ENCODE measurements around the gene SH3BGRL3. TPM values are rescaled to one million over a fixed set of nuclear protein-coding genes. Genes with fewer than 3 reads are reported as not detected.
A peak's percentile ranks its signal among the peaks of the same experiment; 100 is the strongest.
"Not testable (repeated sequence)": the region's sequence is repeated elsewhere in the genome, so short reads cannot be mapped to it uniquely, and the experiment has no call there.

SH3BGRL3 gene
- total RNA-seq, 1 donor from 2014 or later = 4.2 TPM

DNA sequence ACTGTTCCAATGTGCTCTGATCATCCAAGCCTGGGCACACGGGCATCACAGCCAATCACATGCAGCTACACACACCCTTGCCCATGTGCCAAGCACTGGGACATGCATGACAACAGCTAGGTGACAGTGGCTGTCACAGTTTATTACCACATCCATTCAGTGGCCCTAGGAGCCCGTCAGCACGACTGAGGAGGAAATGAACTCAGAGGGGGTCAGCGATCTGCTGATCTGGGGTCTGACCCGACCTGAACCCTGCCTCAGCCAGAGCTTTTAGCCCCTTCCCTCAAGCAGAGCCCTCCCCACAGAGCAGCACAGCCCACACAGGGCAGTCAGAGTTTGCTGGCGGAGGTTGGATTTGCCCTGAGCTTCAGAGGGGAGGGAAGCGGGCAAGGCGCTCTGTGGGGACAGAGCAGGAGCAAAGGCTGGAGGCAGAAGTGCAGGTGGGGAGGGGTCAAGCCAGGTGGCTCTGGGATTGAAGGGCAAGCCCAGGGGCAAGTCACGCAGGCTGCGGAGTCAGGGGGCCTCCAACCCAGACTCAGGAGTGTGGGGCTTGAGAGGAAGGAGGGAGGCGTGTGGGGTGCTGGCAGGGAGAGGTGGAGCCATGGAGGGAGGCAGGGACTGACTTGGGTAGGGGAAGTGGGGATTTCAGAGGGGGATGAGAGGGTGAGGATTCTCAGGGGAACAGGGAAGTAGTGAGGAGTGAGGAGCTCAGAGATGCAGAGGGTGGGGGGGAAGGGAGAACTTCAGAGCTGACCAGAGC is 10.4 kb downstream of the SH3BGRL3 start:
- Histone ChIP-seq H3K27ac (ENCODE audit: low read depth, low read length) (peak overlapping the region; percentile 45), H3K36me3 (ENCODE audit: control insufficient read depth in 3 of 3, insufficient read depth in 3 of 3, low read length in 3 of 3) (no peaks in the 10 kb centered on the region), H3K4me1 (ENCODE audit: control insufficient read depth in 3 of 3, insufficient read depth in 3 of 3, low read length in 3 of 3) (peaks cover 41 to 66% (median 45%) of the 10 kb centered on the region in 3 donors), H3K4me3 (ENCODE audit: low read length in 3 of 3) (no peak overlapping the region), H3K9ac (ENCODE audit: low read depth in 1 of 3, low read length in 3 of 3) (peak overlapping the region in 2 of 3 donors; percentile 3 to 45), H3K27me3 (ENCODE audit: control insufficient read depth in 3 of 3, insufficient read depth in 3 of 3, low read length in 3 of 3) (no peaks in the 10 kb centered on the region), H3K9me3 (ENCODE audit: control insufficient read depth in 3 of 3, low read length in 3 of 3) (no peaks in the 10 kb centered on the region)

DNA sequence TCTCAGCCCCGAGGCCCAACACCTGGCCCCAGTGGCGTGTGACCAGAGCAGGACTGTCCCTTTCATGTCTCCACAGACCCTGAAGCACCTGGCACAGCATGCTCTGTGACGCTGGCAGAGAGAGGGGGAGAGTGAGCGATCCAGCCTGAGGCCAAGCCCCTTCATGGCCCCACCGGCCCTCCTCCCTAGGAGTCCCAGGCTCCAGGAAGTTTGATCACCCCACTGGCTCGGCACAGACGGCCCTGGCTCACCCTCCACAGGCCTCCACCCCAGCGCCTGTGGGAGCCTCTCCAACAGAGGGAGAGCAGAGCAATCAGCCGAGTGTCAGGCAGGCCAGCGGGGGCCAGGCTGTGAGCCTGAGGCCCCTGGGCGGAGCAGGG is 11.0 kb downstream of the SH3BGRL3 start:
- H3K27ac ChIP-seq (ENCODE audit: low read depth, low read length) = peak overlapping the region; percentile 45
- no peaks in the 10 kb centered on the region for H3K9me3 ChIP-seq (ENCODE audit: control insufficient read depth in 3 of 3, low read length in 3 of 3)
- H3K9ac ChIP-seq (ENCODE audit: low read depth in 1 of 3, low read length in 3 of 3) = peak overlapping the region in 2 of 3 donors; percentile 3 to 25

DNA sequence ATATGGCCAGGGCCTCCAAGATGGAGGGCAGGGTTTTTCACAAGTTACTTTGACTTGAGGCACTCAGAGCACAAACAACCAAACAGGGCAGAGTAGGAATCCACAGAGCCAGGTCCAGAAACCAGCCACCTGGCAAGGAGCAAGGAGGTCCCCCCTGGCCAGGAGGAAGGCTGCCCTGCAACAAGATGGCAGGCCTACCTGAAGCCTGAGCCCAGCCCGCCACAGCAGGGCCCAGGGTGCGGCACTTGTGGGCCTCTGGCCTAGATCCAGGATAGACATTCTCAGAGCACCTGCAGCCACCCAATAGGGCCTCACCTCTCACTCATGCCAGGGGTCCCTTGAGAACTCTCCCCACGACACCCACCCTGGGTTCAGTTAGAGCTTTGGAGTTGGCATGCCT is 11.5 kb downstream of the SH3BGRL3 start:
- no peak overlapping the region for H3K9ac ChIP-seq (ENCODE audit: low read depth in 1 of 3, low read length in 3 of 3)
- H3K4me1 ChIP-seq (ENCODE audit: control insufficient read depth in 3 of 3, insufficient read depth in 3 of 3, low read length in 3 of 3) = peaks cover 30 to 55% (median 34%) of the 10 kb centered on the region in 3 donors
- no peaks in the 10 kb centered on the region for H3K9me3 ChIP-seq (ENCODE audit: control insufficient read depth in 3 of 3, low read length in 3 of 3)
- H3K27ac ChIP-seq (ENCODE audit: low read depth, low read length) = no peak overlapping the region
- no peaks in the 10 kb centered on the region for H3K27me3 ChIP-seq (ENCODE audit: control insufficient read depth in 3 of 3, insufficient read depth in 3 of 3, low read length in 3 of 3)
- H3K4me3 ChIP-seq (ENCODE audit: low read length in 3 of 3) = no peak overlapping the region
- no peaks in the 10 kb centered on the region for H3K36me3 ChIP-seq (ENCODE audit: control insufficient read depth in 3 of 3, insufficient read depth in 3 of 3, low read length in 3 of 3)

More for the DNA sequence above, 11.0 kb downstream of the SH3BGRL3 start:
- H3K27me3 ChIP-seq (ENCODE audit: control insufficient read depth in 3 of 3, insufficient read depth in 3 of 3, low read length in 3 of 3) = no peaks in the 10 kb centered on the region
- H3K4me3 ChIP-seq (ENCODE audit: low read length in 3 of 3) = no peak overlapping the region
- peaks cover 35 to 60% (median 39%) of the 10 kb centered on the region in 3 donors for H3K4me1 ChIP-seq (ENCODE audit: control insufficient read depth in 3 of 3, insufficient read depth in 3 of 3, low read length in 3 of 3)
- H3K36me3 ChIP-seq (ENCODE audit: control insufficient read depth in 3 of 3, insufficient read depth in 3 of 3, low read length in 3 of 3) = no peaks in the 10 kb centered on the region

DNA sequence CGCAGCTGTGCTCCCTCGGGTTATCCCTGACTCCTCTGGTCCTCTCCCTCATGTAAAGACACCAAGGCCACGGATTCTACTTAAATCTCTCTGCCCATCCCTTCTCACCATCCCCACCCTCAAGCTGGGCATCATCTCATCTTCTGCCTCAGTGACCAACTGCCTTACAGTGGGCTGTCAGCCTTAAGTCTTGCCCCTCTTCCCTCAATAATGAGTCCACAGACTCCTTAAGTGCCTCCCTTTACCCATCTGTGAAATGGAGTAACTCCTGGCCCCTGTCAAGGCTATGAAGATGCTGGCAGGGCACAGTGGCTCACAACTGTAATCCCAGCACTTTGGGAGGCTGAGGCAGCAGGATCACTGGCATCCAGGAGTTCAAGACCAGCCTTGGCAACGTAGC is 12.1 kb downstream of the SH3BGRL3 start:
- Histone ChIP-seq H3K36me3 (ENCODE audit: control insufficient read depth in 3 of 3, insufficient read depth in 3 of 3, low read length in 3 of 3) (no peaks in the 10 kb centered on the region), H3K4me1 (ENCODE audit: control insufficient read depth in 3 of 3, insufficient read depth in 3 of 3, low read length in 3 of 3) (peaks cover 27 to 51% (median 31%) of the 10 kb centered on the region in 3 donors), H3K9ac (ENCODE audit: low read depth in 1 of 3, low read length in 3 of 3) (no peak overlapping the region), H3K4me3 (ENCODE audit: low read length in 3 of 3) (no peak overlapping the region), H3K9me3 (ENCODE audit: control insufficient read depth in 3 of 3, low read length in 3 of 3) (no peaks in the 10 kb centered on the region), H3K27me3 (ENCODE audit: control insufficient read depth in 3 of 3, insufficient read depth in 3 of 3, low read length in 3 of 3) (no peaks in the 10 kb centered on the region), H3K27ac (ENCODE audit: low read depth, low read length) (no peak overlapping the region)

DNA sequence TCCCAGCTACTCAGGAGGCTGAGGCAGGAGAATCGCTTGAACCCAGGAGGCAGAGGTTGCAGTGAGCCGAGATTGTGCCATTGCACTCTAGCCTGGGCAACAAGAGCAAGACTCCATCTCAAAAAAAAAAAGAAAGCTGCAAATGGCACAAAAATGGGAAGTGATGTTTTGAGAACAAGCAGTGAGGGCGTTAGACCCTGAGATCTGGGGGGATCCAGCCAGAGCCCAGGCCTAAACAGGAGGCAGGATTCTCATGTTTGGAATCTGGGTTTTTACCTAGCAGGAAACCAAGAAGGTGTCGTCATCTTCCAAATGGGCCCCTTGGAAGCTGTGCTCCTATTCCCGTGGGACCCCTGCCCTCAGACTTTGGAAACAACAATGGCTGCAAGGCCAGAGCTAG is 12.8 kb downstream of the SH3BGRL3 start:
- H3K27ac ChIP-seq (ENCODE audit: low read depth, low read length); H3K9me3 ChIP-seq (ENCODE audit: control insufficient read depth in 3 of 3, low read length in 3 of 3); H3K4me3 ChIP-seq (ENCODE audit: low read length in 3 of 3); H3K9ac ChIP-seq (ENCODE audit: low read depth in 1 of 3, low read length in 3 of 3); H3K27me3 ChIP-seq (ENCODE audit: control insufficient read depth in 3 of 3, insufficient read depth in 3 of 3, low read length in 3 of 3); H3K36me3 ChIP-seq (ENCODE audit: control insufficient read depth in 3 of 3, insufficient read depth in 3 of 3, low read length in 3 of 3): not testable (repeated sequence)
- peaks cover 22 to 43% (median 23%) of the 10 kb centered on the region in 3 donors for H3K4me1 ChIP-seq (ENCODE audit: control insufficient read depth in 3 of 3, insufficient read depth in 3 of 3, low read length in 3 of 3)

DNA sequence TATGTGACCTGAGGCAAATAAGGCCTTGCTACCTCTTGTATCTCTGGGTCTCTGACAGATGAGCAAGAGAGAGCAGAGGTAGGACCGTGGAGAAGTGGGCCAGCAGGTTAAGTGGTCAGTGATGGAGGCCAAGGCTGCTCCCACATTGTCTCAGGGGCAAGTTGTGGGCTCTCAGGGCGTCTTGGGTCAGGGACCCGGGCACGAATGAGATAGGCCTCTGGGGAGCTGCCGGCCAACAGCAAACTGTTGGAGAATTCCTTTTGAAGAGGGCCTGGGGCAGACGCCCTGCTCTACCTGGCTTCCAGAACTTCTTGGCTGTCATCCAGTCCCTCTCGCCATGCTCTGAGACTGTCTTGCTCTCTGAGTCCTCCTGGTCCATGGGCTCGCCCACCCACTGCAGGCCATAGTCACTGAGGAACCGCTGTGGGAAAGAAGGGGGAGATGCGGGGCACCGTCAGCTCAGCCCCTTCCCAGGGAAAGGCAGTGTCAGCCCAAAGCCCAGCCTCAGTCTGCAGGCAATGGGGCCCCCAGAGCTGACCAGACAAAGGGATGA is 14.1 kb downstream of the SH3BGRL3 start:
- H3K9me3 ChIP-seq (ENCODE audit: control insufficient read depth in 3 of 3, low read length in 3 of 3) = no peaks in the 10 kb centered on the region
- peak overlapping the region in 1 of 3 donors; percentile 23 for H3K9ac ChIP-seq (ENCODE audit: low read depth in 1 of 3, low read length in 3 of 3)
- no peak overlapping the region for H3K4me3 ChIP-seq (ENCODE audit: low read length in 3 of 3)
- H3K27ac ChIP-seq (ENCODE audit: low read depth, low read length) = no peak overlapping the region
- H3K36me3 ChIP-seq (ENCODE audit: control insufficient read depth in 3 of 3, insufficient read depth in 3 of 3, low read length in 3 of 3) = no peaks in the 10 kb centered on the region
- H3K4me1 ChIP-seq (ENCODE audit: control insufficient read depth in 3 of 3, insufficient read depth in 3 of 3, low read length in 3 of 3) = peaks cover 14 to 31% (median 20%) of the 10 kb centered on the region in 3 donors
- H3K27me3 ChIP-seq (ENCODE audit: control insufficient read depth in 3 of 3, insufficient read depth in 3 of 3, low read length in 3 of 3) = no peaks in the 10 kb centered on the region

DNA sequence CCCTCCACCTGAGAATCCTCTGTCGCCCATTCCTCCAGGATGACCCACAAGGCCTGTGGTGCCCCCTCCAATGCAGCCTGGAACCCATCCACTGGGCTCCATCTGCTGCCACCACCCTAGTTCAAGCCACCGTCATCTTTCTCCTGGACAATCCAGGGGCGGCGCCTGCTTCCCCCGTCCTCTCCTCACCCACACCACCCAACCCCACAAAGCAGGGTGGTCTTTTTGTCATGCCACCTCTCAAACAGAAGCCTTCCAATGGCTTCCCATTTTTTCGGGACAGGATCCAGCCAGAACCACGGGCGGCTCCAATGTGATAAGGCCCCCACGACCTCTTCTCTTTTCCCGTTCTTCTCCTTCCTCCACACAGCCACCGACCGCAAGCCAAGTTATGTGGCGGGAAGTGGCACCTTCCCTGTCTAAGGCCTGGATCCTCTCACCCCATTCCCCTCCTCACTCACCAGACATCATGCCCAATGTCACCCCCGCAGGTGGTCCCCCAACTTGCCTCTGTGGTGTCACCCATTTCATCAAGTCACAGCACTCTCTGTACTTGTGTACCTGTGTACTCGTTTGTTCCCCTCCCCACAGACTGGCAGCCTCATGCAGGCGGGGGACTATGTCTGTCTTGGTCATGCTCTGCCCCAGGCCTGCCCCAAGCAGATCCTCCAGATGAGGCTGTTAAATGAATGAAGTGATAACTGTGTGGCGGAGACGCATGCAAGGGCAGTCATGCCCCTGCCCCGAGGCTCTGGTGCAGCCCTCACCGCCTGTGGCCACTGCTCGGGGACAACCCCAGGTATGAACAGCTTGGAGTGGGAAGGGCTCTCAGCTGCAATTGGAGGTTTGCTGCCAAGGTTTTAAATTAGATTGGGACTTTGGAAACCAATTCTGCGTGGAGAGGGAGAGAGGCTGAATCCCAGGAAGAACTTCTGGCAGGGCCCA is 15.6 kb downstream of the SH3BGRL3 start:
- Histone ChIP-seq H3K4me3 (ENCODE audit: low read length in 3 of 3) (no peak overlapping the region), H3K36me3 (ENCODE audit: control insufficient read depth in 3 of 3, insufficient read depth in 3 of 3, low read length in 3 of 3) (no peaks in the 10 kb centered on the region), H3K27me3 (ENCODE audit: control insufficient read depth in 3 of 3, insufficient read depth in 3 of 3, low read length in 3 of 3) (no peaks in the 10 kb centered on the region), H3K27ac (ENCODE audit: low read depth, low read length) (no peak overlapping the region), H3K4me1 (ENCODE audit: control insufficient read depth in 3 of 3, insufficient read depth in 3 of 3, low read length in 3 of 3) (peaks cover 9 to 16% (median 11%) of the 10 kb centered on the region in 3 donors), H3K9me3 (ENCODE audit: control insufficient read depth in 3 of 3, low read length in 3 of 3) (no peaks in the 10 kb centered on the region), H3K9ac (ENCODE audit: low read depth in 1 of 3, low read length in 3 of 3) (no peak overlapping the region)

DNA sequence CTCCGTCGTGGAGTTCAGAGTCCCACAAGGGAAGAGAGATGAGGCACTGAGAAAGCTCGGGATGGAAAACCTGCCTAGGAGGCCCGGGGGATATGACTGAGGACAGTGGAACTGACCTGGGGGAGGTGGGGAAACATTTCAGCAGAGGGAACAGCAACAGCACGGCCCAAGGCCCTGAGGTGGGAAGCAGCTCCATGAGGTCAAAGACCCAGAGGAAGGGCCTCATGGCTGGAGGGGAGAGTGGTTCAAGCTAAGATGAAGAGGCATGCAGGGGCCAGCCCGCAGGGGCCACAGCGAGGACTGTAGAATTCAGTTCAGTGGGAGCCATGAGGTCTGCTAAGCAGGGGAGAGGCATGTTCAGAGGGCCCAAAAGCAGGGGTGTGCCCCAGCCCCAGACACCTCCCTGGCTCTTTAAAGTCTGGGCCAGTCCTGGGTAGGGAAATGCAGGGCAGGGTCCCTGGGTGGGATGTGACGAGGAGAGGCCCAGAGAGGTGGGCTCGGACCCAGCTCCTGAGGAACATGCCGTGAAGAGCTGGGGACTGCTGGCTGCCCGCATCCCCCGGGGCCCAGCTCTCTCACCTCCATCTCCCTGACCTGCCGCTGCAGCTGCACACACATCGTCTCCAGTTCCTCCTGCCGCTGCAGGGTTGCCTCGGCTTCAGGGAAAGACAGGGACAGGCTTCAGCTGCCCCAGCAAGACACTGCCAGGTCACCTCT is 16.6 kb downstream of the SH3BGRL3 start:
- Histone ChIP-seq H3K27ac (ENCODE audit: low read depth, low read length) (no peak overlapping the region), H3K4me1 (ENCODE audit: control insufficient read depth in 3 of 3, insufficient read depth in 3 of 3, low read length in 3 of 3) (peaks cover 1 to 7% (median 5%) of the 10 kb centered on the region in 3 donors), H3K9me3 (ENCODE audit: control insufficient read depth in 3 of 3, low read length in 3 of 3) (no peaks in the 10 kb centered on the region), H3K9ac (ENCODE audit: low read depth in 1 of 3, low read length in 3 of 3) (no peak overlapping the region), H3K27me3 (ENCODE audit: control insufficient read depth in 3 of 3, insufficient read depth in 3 of 3, low read length in 3 of 3) (no peaks in the 10 kb centered on the region), H3K36me3 (ENCODE audit: control insufficient read depth in 3 of 3, insufficient read depth in 3 of 3, low read length in 3 of 3) (peaks cover 0 to 2% (median 0%) of the 10 kb centered on the region in 3 donors), H3K4me3 (ENCODE audit: low read length in 3 of 3) (no peak overlapping the region)

DNA sequence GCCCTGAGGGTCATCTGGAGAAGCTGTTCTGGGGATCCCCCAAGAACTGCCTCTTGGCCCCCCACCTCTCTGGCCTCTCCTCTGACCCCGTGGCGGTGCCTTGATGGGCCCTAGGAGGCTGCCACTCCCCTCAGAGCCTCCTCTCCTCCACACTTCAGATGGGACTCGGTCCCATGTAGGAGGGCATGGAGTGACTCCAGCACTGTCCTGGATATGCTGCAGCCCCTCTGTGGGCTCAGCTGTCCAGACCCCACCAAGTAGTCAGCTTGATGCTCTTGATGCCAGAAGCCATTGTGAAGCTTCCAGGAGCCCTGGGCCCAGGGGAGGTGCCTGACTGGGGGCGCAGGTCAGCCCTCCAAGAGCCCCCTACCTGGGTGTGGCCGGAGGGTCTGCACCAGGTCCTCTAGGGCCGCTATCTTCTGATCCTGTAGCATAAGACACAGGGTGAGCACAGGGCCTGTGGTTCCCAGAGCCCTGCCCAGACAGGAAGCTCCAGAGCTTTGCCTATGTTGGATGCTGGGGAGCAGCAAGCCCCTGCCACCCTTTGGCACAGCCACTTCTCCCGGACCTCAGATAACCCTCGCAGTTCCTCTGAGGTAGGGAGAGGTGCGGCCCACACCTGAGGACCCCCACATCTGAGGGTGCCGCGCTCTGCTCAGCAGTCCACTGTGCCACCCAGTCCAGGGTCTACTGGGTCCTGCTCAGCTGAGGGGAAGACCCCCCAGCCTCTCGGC is 17.3 kb downstream of the SH3BGRL3 start:
- Histone ChIP-seq H3K36me3 (ENCODE audit: control insufficient read depth in 3 of 3, insufficient read depth in 3 of 3, low read length in 3 of 3) (peaks cover 0 to 2% (median 0%) of the 10 kb centered on the region in 3 donors), H3K27me3 (ENCODE audit: control insufficient read depth in 3 of 3, insufficient read depth in 3 of 3, low read length in 3 of 3) (no peaks in the 10 kb centered on the region), H3K27ac (ENCODE audit: low read depth, low read length) (no peak overlapping the region)

More for the DNA sequence above, 17.3 kb downstream of the SH3BGRL3 start:
- Histone ChIP-seq H3K4me1 (ENCODE audit: control insufficient read depth in 3 of 3, insufficient read depth in 3 of 3, low read length in 3 of 3) (peaks cover 0 to 4% (median 0%) of the 10 kb centered on the region in 3 donors), H3K9me3 (ENCODE audit: control insufficient read depth in 3 of 3, low read length in 3 of 3) (no peaks in the 10 kb centered on the region), H3K4me3 (ENCODE audit: low read length in 3 of 3) (no peak overlapping the region), H3K9ac (ENCODE audit: low read depth in 1 of 3, low read length in 3 of 3) (no peak overlapping the region)

Measured in skeletal muscle tissue (tissue), 4 donors.